A549 (cell line): ENCODE measurements around the gene IGBP1. TPM values are rescaled to one million over a fixed set of nuclear protein-coding genes. Genes with fewer than 3 reads are reported as not detected.

Source experiments
- ATAC-seq, 2 experiments: fragments of 200-7000 bp in 1 of 2; fragments of >200 bp in 1 of 2; cut with Nextera tagmentation in 1 of 2; cut with Tn5 transposase in 1 of 2; 3 replicates each; pipeline versions ENCODE4 v1.8.0 to v1.9.1; 2018 to 2020; ENCODE audit warnings: mild to moderate bottlenecking in 1 of 2, moderate library complexity in 1 of 2
- CTCF ChIA-PET: fragments of 300-600 bp; sonication (Branson Sonifier 250); formaldehyde crosslinking; extraction: SDS; loops from one replicate; lab custom pipeline; 2021; ENCODE audit warnings: antibody characterized with exemption, inconsistent platforms; lab: Yijun Ruan, JAX
- POLR2A ChIA-PET: fragments of 350-600 bp; formaldehyde crosslinking; extraction: SDS; loops from one replicate; lab custom pipeline; 2021; ENCODE audit warnings: antibody characterized with exemption, inconsistent platforms; lab: Yijun Ruan, JAX
- DNase-seq, 2 experiments: peaks; one replicate each; pipeline versions ENCODE4 v3.0.0 to v3.0.0-alpha.2; 2011 to 2016; ENCODE audit warnings: low read depth in 1 of 2, low spot score in 1 of 2
- FAIRE-seq: peaks from 2 replicates; lab custom pipeline; 2011; peaks lifted over from hg19 to GRCh38; lab: Jason Lieb, UNC
- H3K27ac ChIP-seq, 2 experiments: fragments of >200 bp; sonication (Bioruptor Twin); formaldehyde crosslinking; 3 replicates each; pipeline ENCODE4 v1.5.1; 2016 to 2017
- H3K4me1 ChIP-seq: fragments of >200 bp; sonication (Bioruptor Twin); formaldehyde crosslinking; 3 replicates; pipeline ENCODE4 v1.6.1; 2016
- H3K4me2 ChIP-seq: fragments of >200 bp; sonication (Bioruptor Twin); formaldehyde crosslinking; 3 replicates; pipeline ENCODE4 v1.6.1; 2016
- H3K4me3 ChIP-seq: fragments of >200 bp; sonication (Bioruptor Twin); formaldehyde crosslinking; 3 replicates; pipeline ENCODE4 v1.5.1; 2016
- H3K9me3 ChIP-seq: fragments of >200 bp; sonication (Bioruptor Twin); formaldehyde crosslinking; 3 replicates; pipeline ENCODE4 v1.6.1; 2016
- BHLHE40 ChIP-seq: IDR thresholded peaks from 2 replicates; pipeline ENCODE4 v1.6.1; 2012; ENCODE audit warnings: low read depth, low read length, inconsistent platforms
- CEBPB ChIP-seq, 2 experiments: fragments of >200 bp in 1 of 2; sonication (Bioruptor Twin) in 1 of 2; formaldehyde crosslinking in 1 of 2; IDR thresholded peaks; 2 replicates each; pipeline ENCODE4 v1.6.1; 2012 to 2016
- CHD2 ChIP-seq: fragments of 150-350 bp; IDR thresholded peaks from 2 replicates; pipeline ENCODE4 v1.6.1; 2014; ENCODE audit warnings: low read length; ENCODE audit not compliant: partially characterized antibody
- EP300 ChIP-seq, 2 experiments: fragments of >200 bp; sonication (Bioruptor Twin); formaldehyde crosslinking; IDR thresholded peaks; 2 replicates in 1 of 2; 3 replicates in 1 of 2; pipeline ENCODE4 v1.6.1; 2016 to 2017
- GATA3 ChIP-seq: IDR thresholded peaks from 2 replicates; pipeline ENCODE4 v1.6.1; 2012; ENCODE audit warnings: borderline replicate concordance
- MAFK ChIP-seq: fragments of 450-650 bp; IDR thresholded peaks from 2 replicates; pipeline ENCODE4 v1.6.1; 2014; ENCODE audit not compliant: partially characterized antibody
- MYC ChIP-seq: IDR thresholded peaks from 2 replicates; pipeline ENCODE4 v1.6.1; 2012; ENCODE audit warnings: mild to moderate bottlenecking, inconsistent platforms, low read length, improper control_type of control experiment, borderline replicate concordance
- NPAS2 ChIP-seq: fragments of 250-450 bp; sonication (Bioruptor Pico); IDR thresholded peaks from 2 replicates; pipeline ENCODE4 v1.8.0; 2022; ENCODE audit warnings: mild to moderate bottlenecking, moderate library complexity, borderline replicate concordance
- PHF8 ChIP-seq: fragments of 200-600 bp; sonication (generic); IDR thresholded peaks from 2 replicates; pipeline ENCODE4 v1.6.1; 2016; ENCODE audit warnings: low read depth, mild to moderate bottlenecking, antibody characterized with exemption, moderate library complexity, borderline replicate concordance
- POLR2A ChIP-seq: IDR thresholded peaks from 2 replicates; pipeline ENCODE4 v1.6.1; 2012; ENCODE audit warnings: mild to moderate bottlenecking, low read length
- POLR2AphosphoS2 ChIP-seq: conservative IDR thresholded peaks from 2 replicates; pipeline ENCODE4 v1.6.1; 2012; ENCODE audit warnings: low read length, improper control_type of control experiment, inconsistent platforms
- RCOR1 ChIP-seq: fragments of 150-350 bp; IDR thresholded peaks from 2 replicates; pipeline ENCODE4 v1.6.1; 2014; ENCODE audit warnings: antibody characterized with exemption, low read length, low read depth
- ZSCAN20 ChIP-seq: fragments of 250-450 bp; sonication (Bioruptor Pico); IDR thresholded peaks from 2 replicates; pipeline ENCODE4 v1.8.0; 2022; ENCODE audit warnings: mild to moderate bottlenecking, moderate library complexity
- WGBS: methylation state at CpG from one replicate; pipeline ENCODE4 v1.1.6; 2017; ENCODE audit errors: missing lambda C conversion rate; 5-methylcytosine and 5-hydroxymethylcytosine counted together
- polyA plus RNA-seq, 4 experiments: library from polyadenylated mRNA; depleted of rRNA in 3 of 4; stranded (reverse); fragments of >200 nt; fragmentation: RNase III in 1 of 4; extraction: RNeasy Plus Mini Kit Qiagen cat#74134 plus additional on column Dnase treatment in 1 of 4; gene quantifications; 2 replicates in 3 of 4; 3 replicates in 1 of 4; pipeline ENCODE4 v1.2.3, GENCODE V29; 2011 to 2017
- TF ChIP-seq, protein P1 (sequence below): fragments of 250-450 bp; sonication (Bioruptor Pico); IDR thresholded peaks from 2 replicates; pipeline ENCODE4 v1.5.0; 2020; ENCODE audit warnings: low read depth, mild to moderate bottlenecking, moderate library complexity
- TF ChIP-seq, protein P2 (sequence below): fragments of 200-600 bp; sonication (generic); IDR thresholded peaks from 2 replicates; pipeline ENCODE4 v1.6.1; 2016; ENCODE audit warnings: antibody characterized with exemption, mild to moderate bottlenecking, moderate library complexity
- TF ChIP-seq, protein P3 (sequence below): fragments of >200 bp; sonication (Bioruptor Twin); formaldehyde crosslinking; IDR thresholded peaks from 3 replicates; pipeline ENCODE4 v1.5.1; 2016
- TF ChIP-seq, protein P4 (sequence below): IDR thresholded peaks from 2 replicates; pipeline ENCODE4 v1.6.1; 2012
- TF ChIP-seq, protein P5 (sequence below): fragments of 250-450 bp; sonication (Bioruptor Pico); IDR thresholded peaks from 2 replicates; pipeline ENCODE4 v1.5.0; 2021; ENCODE audit warnings: mild to moderate bottlenecking, moderate library complexity, borderline replicate concordance
- TF ChIP-seq, protein P6 (sequence below): fragments of >200 bp; sonication (Bioruptor Twin); formaldehyde crosslinking; IDR thresholded peaks from 3 replicates; pipeline ENCODE4 v1.6.1; 2016

IGBP1 gene
- polyA plus RNA-seq, 2 of the 4 experiments (the other 2 are of a cell fraction) = 54.0 to 106 TPM

DNA sequence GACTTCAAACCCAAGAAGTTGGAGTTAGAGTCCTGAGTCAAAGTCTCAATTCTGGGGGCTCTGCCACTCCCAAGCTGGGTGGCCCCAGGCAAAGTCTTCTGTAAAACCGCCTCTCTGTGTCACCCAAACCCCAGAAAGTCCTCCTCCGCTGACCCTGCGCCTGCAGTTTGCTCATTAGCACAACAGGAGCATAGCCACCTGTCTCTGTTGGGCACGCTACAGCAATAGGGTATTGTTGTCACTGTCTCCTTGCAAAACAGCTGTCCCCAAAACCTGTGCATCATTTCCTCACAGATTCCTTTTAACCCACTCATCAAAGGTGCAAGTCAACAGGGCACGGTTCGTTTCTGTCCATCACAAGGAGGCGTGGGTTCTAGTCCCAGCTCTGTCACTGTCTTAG, 36.0 kb downstream of the IGBP1 start:
- DNase-seq (no peak), FAIRE-seq (peak; percentile 39), ATAC-seq (no peak)
- TF ChIP-seq, protein P1, sequence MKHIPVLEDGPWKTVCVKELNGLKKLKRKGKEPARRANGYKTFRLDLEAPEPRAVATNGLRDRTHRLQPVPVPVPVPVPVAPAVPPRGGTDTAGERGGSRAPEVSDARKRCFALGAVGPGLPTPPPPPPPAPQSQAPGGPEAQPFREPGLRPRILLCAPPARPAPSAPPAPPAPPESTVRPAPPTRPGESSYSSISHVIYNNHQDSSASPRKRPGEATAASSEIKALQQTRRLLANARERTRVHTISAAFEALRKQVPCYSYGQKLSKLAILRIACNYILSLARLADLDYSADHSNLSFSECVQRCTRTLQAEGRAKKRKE (CRISPR knock-in tag) = no peak
- TF ChIP-seq MYC (no peak), MAFK (no peak), EP300 (IDR thresholded peaks at IDR 0.05) (no peak), RCOR1 (no peak), POLR2AphosphoS2 (no peak), POLR2A (no peak), PHF8 (no peak), CHD2 (no peak), GATA3 (no peak), CEBPB (IDR thresholded peaks at IDR 0.05) (no peak), NPAS2 (CRISPR knock-in tag) (no peak), ZSCAN20 (CRISPR knock-in tag) (no peak), BHLHE40 (no peak)
- TF ChIP-seq, protein P2, sequence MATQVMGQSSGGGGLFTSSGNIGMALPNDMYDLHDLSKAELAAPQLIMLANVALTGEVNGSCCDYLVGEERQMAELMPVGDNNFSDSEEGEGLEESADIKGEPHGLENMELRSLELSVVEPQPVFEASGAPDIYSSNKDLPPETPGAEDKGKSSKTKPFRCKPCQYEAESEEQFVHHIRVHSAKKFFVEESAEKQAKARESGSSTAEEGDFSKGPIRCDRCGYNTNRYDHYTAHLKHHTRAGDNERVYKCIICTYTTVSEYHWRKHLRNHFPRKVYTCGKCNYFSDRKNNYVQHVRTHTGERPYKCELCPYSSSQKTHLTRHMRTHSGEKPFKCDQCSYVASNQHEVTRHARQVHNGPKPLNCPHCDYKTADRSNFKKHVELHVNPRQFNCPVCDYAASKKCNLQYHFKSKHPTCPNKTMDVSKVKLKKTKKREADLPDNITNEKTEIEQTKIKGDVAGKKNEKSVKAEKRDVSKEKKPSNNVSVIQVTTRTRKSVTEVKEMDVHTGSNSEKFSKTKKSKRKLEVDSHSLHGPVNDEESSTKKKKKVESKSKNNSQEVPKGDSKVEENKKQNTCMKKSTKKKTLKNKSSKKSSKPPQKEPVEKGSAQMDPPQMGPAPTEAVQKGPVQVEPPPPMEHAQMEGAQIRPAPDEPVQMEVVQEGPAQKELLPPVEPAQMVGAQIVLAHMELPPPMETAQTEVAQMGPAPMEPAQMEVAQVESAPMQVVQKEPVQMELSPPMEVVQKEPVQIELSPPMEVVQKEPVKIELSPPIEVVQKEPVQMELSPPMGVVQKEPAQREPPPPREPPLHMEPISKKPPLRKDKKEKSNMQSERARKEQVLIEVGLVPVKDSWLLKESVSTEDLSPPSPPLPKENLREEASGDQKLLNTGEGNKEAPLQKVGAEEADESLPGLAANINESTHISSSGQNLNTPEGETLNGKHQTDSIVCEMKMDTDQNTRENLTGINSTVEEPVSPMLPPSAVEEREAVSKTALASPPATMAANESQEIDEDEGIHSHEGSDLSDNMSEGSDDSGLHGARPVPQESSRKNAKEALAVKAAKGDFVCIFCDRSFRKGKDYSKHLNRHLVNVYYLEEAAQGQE = no peak
- TF ChIP-seq, protein P3, sequence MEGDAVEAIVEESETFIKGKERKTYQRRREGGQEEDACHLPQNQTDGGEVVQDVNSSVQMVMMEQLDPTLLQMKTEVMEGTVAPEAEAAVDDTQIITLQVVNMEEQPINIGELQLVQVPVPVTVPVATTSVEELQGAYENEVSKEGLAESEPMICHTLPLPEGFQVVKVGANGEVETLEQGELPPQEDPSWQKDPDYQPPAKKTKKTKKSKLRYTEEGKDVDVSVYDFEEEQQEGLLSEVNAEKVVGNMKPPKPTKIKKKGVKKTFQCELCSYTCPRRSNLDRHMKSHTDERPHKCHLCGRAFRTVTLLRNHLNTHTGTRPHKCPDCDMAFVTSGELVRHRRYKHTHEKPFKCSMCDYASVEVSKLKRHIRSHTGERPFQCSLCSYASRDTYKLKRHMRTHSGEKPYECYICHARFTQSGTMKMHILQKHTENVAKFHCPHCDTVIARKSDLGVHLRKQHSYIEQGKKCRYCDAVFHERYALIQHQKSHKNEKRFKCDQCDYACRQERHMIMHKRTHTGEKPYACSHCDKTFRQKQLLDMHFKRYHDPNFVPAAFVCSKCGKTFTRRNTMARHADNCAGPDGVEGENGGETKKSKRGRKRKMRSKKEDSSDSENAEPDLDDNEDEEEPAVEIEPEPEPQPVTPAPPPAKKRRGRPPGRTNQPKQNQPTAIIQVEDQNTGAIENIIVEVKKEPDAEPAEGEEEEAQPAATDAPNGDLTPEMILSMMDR = no peak
- TF ChIP-seq, protein P4, sequence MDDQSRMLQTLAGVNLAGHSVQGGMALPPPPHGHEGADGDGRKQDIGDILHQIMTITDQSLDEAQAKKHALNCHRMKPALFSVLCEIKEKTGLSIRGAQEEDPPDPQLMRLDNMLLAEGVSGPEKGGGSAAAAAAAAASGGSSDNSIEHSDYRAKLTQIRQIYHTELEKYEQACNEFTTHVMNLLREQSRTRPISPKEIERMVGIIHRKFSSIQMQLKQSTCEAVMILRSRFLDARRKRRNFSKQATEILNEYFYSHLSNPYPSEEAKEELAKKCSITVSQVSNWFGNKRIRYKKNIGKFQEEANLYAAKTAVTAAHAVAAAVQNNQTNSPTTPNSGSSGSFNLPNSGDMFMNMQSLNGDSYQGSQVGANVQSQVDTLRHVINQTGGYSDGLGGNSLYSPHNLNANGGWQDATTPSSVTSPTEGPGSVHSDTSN = no peak
- TF ChIP-seq, protein P5, sequence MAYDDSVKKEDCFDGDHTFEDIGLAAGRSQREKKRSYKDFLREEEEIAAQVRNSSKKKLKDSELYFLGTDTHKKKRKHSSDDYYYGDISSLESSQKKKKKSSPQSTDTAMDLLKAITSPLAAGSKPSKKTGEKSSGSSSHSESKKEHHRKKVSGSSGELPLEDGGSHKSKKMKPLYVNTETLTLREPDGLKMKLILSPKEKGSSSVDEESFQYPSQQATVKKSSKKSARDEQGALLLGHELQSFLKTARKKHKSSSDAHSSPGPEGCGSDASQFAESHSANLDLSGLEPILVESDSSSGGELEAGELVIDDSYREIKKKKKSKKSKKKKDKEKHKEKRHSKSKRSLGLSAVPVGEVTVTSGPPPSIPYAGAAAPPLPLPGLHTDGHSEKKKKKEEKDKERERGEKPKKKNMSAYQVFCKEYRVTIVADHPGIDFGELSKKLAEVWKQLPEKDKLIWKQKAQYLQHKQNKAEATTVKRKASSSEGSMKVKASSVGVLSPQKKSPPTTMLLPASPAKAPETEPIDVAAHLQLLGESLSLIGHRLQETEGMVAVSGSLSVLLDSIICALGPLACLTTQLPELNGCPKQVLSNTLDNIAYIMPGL (CRISPR knock-in tag) = no peak
- TF ChIP-seq, protein P6, sequence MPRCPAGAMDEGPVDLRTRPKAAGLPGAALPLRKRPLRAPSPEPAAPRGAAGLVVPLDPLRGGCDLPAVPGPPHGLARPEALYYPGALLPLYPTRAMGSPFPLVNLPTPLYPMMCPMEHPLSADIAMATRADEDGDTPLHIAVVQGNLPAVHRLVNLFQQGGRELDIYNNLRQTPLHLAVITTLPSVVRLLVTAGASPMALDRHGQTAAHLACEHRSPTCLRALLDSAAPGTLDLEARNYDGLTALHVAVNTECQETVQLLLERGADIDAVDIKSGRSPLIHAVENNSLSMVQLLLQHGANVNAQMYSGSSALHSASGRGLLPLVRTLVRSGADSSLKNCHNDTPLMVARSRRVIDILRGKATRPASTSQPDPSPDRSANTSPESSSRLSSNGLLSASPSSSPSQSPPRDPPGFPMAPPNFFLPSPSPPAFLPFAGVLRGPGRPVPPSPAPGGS = no peak
- ChIA-PET POLR2A (interaction anchor here (1.5 to 3.1 kb wide), 2 partner anchors 35 to 121 kb away, joined by 6 to 38 read pairs; partner anchors contain the start of genes IGBP1, KIF4A and PDZD11), CTCF (interaction anchor here (0.6 to 2.9 kb wide), 5 partner anchors 13 to 264 kb away, joined by 3 to 9 read pairs (median 5); partner anchors contain the start of gene IGBP1)
- peak overlapping the region; percentile 91 for H3K4me2 ChIP-seq
- H3K9me3 ChIP-seq = no peaks in the 10 kb centered on the region
- H3K27ac ChIP-seq = peak overlapping the region; percentile 77 to 84
- no peak overlapping the region for H3K4me3 ChIP-seq
- 79% methylated on average over 6 of the region's 7 CpGs for WGBS
- peaks cover 38% of the 10 kb centered on the region for H3K4me1 ChIP-seq
